Tibial nerve (tissue), 4 donors: ENCODE results near the gene MRPL42. TPM values are rescaled to one million over a fixed set of nuclear protein-coding genes. Genes with fewer than 3 reads are reported as not detected.

ENCODE experiments used
- DNase-seq, 2 donors: peaks; one replicate each; pipeline ENCODE4 v3.0.0-alpha.2; 2019; ENCODE audit warnings: low spot score in 2 of 2
- H3K27ac ChIP-seq, 4 donors: fragments of 200-600 bp; sonication (generic) in 3 of 4; one replicate each; pipeline ENCODE4 v1.5.1; 2017 to 2019; ENCODE audit warnings: mild to moderate bottlenecking in 1 of 4
- H3K27me3 ChIP-seq, 2 donors: fragments of 200-600 bp; sonication (generic) in 1 of 2; one replicate each; pipeline versions ENCODE4 v1.5.1 to v1.6.0; 2017 to 2019
- H3K36me3 ChIP-seq, 3 donors: fragments of 200-600 bp; sonication (generic); one replicate each; pipeline ENCODE4 v1.5.1; 2018 to 2019
- H3K4me1 ChIP-seq, 4 donors: fragments of 200-600 bp; sonication (generic) in 3 of 4; one replicate each; pipeline ENCODE4 v1.5.1; 2017 to 2019
- H3K4me3 ChIP-seq, 4 donors: fragments of 200-600 bp; sonication (generic) in 3 of 4; one replicate each; pipeline ENCODE4 v1.5.1; 2017 to 2019; ENCODE audit warnings: mild to moderate bottlenecking in 1 of 4, moderate library complexity in 1 of 4
- H3K9me3 ChIP-seq, 4 donors: fragments of 200-600 bp; sonication (generic) in 3 of 4; one replicate each; pipeline ENCODE4 v1.5.1; 2017 to 2019
- EP300 ChIP-seq, 2 donors: sonication (generic); formaldehyde crosslinking; IDR thresholded peaks; one replicate each; pipeline ENCODE4 v1.6.1; 2017; ENCODE audit warnings: antibody characterized with exemption in 2 of 2, mild to moderate bottlenecking in 1 of 2
- POLR2A ChIP-seq, 2 donors: fragments of 450-650 bp; IDR thresholded peaks; one replicate each; pipeline ENCODE4 v1.6.1; 2017; ENCODE audit warnings: antibody characterized with exemption in 2 of 2, mild to moderate bottlenecking in 2 of 2, moderate library complexity in 2 of 2
- WGBS, 2 donors: methylation state at CpG; one replicate each; pipeline ENCODE4 v1.1.5; 2018; 5-methylcytosine and 5-hydroxymethylcytosine counted together
- total RNA-seq, 4 donors: library from RNA; depleted of rRNA; stranded (reverse); fragments of >200 nt; gene quantifications; one replicate each; pipeline ENCODE4 v1.1.0, GENCODE V29; 2016
- TF ChIP-seq, protein P1 (sequence below), 5 experiments: fragments of 200-600 bp in 3 of 5; fragments of 450-650 bp in 2 of 5; sonication (generic) in 3 of 5; IDR thresholded peaks; one replicate each; pipeline ENCODE4 v1.5.1; 2016 to 2019; ENCODE audit warnings: antibody characterized with exemption in 5 of 5, mild to moderate bottlenecking in 3 of 5, moderate library complexity in 2 of 5

The MRPL42 gene
- total RNA-seq, 4 donors from 2014 or later = 19.7 to 27.3 (median 22.8) TPM

DNA sequence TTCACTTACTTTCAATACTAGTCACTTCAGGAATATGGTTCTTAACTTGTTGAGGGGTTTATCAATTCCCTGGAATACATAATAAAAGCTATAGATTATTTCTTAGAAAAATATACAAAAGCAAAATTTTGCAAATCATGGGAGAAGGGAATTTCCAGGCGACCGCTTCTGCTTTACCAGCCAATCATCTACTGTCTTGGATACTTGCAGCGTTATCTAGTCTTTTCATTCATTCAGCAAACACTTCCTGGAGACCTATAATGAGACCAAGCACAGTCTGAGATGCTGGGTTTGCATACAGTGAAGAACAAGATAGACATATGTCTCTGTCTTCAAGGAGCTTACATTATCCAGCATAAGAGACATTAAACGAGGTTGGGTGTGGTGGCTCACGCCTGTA, 1.5 kb upstream of the MRPL42 start:
- 93 to 96% methylated on average over 5 of the region's 5 CpGs for WGBS, 2 donors
- Histone ChIP-seq H3K27me3 (no peaks in the 10 kb centered on the region), H3K9me3 (no peaks in the 10 kb centered on the region), H3K27ac (no peak overlapping the region), H3K4me3 (no peak overlapping the region), H3K4me1 (peaks cover 0 to 30% (median 13%) of the 10 kb centered on the region in 4 donors), H3K36me3 (peaks cover 0 to 5% (median 0%) of the 10 kb centered on the region in 3 donors)
- TF ChIP-seq, protein P1, sequence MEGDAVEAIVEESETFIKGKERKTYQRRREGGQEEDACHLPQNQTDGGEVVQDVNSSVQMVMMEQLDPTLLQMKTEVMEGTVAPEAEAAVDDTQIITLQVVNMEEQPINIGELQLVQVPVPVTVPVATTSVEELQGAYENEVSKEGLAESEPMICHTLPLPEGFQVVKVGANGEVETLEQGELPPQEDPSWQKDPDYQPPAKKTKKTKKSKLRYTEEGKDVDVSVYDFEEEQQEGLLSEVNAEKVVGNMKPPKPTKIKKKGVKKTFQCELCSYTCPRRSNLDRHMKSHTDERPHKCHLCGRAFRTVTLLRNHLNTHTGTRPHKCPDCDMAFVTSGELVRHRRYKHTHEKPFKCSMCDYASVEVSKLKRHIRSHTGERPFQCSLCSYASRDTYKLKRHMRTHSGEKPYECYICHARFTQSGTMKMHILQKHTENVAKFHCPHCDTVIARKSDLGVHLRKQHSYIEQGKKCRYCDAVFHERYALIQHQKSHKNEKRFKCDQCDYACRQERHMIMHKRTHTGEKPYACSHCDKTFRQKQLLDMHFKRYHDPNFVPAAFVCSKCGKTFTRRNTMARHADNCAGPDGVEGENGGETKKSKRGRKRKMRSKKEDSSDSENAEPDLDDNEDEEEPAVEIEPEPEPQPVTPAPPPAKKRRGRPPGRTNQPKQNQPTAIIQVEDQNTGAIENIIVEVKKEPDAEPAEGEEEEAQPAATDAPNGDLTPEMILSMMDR (IDR thresholded peaks at IDR 0.05) = no peak
- TF ChIP-seq EP300 (IDR thresholded peaks at IDR 0.05) (no peak), POLR2A (IDR thresholded peaks at IDR 0.05) (no peak)
- no peak for DNase-seq

DNA sequence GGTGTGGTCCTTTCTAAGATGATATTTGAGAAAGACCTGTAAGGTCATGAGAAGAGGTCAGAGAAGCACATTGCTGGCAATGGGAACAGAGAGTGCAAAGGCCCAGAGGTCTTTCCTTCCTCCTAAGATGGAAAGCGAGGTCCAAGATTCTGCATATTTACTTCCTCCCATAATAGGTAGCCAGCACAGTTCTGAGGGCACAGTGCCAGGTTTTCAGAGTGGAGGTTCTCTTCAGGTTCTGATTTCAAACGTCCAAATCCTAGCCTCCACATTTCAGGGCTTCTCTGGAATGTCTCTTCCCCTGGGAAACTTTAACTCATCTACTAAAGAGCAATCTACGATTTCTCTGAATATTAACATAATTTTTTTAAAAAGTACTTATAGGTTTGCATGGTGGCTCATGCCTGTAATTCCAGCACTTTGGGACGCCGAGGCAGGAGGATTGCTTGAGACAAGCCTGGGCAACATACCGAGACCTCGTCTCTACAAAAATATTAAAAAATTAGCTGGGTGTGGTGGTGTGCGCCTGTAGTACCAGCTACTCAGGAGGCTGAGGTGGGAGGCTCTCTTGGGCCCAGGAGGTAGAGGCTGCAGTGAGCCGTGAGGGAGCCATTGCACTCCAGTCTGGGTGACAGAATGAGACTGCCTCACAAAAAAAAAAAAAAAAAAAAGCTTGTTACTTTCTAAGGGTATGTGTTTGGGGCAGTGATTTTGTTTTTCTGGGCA, 526 bp upstream of the MRPL42 start:
- whole genome bisulfite sequencing, 2 donors = 88 to 89% methylated on average over 9 of the region's 9 CpGs
- peak overlapping the region in 2 of 4 donors; percentile 88 to 96 for H3K27ac ChIP-seq
- no peaks in the 10 kb centered on the region for H3K9me3 ChIP-seq
- no peak for DNase-seq
- no peaks in the 10 kb centered on the region for H3K27me3 ChIP-seq
- H3K36me3 ChIP-seq = peaks cover 0 to 10% (median 0%) of the 10 kb centered on the region in 3 donors
- TF ChIP-seq, protein P1 (IDR thresholded peaks at IDR 0.05) = no peak
- TF ChIP-seq POLR2A (IDR thresholded peaks at IDR 0.05) = no peak
- H3K4me3 ChIP-seq = peak overlapping the region in 2 of 4 donors; percentile 67 to 68
- peaks cover 0 to 35% (median 13%) of the 10 kb centered on the region in 4 donors for H3K4me1 ChIP-seq

DNA sequence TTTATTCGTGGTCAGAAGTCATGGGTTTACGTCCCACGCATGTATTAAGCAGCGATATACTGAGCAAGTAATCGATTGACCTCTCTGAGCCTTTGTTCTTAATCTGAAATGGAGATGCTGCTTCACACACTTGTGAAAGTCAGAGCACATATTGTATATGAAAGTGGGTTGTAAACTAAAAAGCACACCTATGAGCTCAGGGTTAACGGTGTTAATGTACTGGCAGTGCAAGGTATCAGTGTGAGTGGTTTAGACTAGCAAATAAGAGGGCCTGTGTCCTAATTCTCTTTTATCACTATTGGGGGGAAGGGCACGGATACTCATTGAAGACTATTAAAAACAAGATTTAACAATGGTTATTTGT, 676 bp downstream of the MRPL42 start:
- Histone ChIP-seq H3K4me3 (peak overlapping the region; percentile 50 to 95 (median 68)), H3K4me1 (peaks cover 0 to 44% (median 13%) of the 10 kb centered on the region in 4 donors), H3K27ac (peak overlapping the region in 3 of 4 donors; percentile 76 to 96 (median 88)), H3K9me3 (no peaks in the 10 kb centered on the region), H3K27me3 (no peaks in the 10 kb centered on the region), H3K36me3 (peaks cover 0 to 18% (median 0%) of the 10 kb centered on the region in 3 donors)
- TF ChIP-seq EP300 (IDR thresholded peaks at IDR 0.05) (no peak), POLR2A (IDR thresholded peaks at IDR 0.05) (no peak)
- TF ChIP-seq, protein P1 (IDR thresholded peaks at IDR 0.05) = no peak
- 3 to 5% methylated on average over 7 of the region's 7 CpGs for WGBS, 2 donors
- no peak for DNase-seq

DNA sequence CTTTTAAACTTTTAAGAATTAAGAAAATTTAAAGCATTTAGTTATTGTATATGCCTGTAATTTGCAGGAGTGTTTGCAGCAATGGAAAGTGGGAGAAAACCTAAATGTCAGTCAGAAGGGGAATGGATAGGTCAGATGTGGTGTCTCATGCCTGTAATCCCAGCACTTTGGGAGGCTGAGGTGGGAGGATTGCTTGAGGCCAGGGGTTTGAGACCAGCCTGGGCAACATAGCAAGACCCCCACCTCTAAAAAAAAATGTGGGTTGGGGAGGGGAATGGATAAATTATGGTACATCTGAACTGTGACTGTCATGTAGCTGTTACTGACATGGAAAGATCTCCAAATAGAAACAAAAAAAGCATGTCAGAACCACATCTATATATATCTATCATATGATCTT, 2.1 kb downstream of the MRPL42 start:
- peaks cover 0 to 31% (median 1%) of the 10 kb centered on the region in 3 donors for H3K36me3 ChIP-seq
- H3K4me1 ChIP-seq = peaks cover 0 to 44% (median 13%) of the 10 kb centered on the region in 4 donors
- H3K9me3 ChIP-seq = no peaks in the 10 kb centered on the region
- H3K4me3 ChIP-seq = no peak overlapping the region
- H3K27ac ChIP-seq = no peak overlapping the region
- TF ChIP-seq, protein P1 (IDR thresholded peaks at IDR 0.05) = no peak
- no peak for TF ChIP-seq POLR2A (IDR thresholded peaks at IDR 0.05)
- no peak for TF ChIP-seq EP300 (IDR thresholded peaks at IDR 0.05)
- H3K27me3 ChIP-seq = no peaks in the 10 kb centered on the region
- no peak for DNase-seq

DNA sequence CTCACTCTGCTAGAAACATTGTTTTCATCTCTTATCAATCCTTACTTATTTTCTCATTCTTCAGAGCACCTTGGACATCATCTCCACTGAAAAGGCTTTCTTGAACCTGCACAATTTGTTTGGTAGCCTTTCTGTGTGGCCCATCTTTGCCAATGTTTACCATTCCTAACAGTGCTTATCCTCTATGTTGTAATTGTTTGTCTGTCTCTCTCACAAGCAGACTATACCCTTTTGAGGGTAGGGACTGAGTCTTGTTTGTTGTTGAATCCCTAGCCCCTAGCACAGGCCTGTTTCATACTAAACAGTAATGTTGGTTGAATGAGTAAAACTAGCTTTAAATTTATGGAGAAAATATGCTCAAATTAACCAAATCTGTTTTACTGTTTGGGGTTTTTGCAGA, 9.2 kb downstream of the MRPL42 start:
- Histone ChIP-seq H3K27me3 (no peaks in the 10 kb centered on the region), H3K4me3 (no peak overlapping the region), H3K27ac (no peak overlapping the region), H3K9me3 (no peaks in the 10 kb centered on the region), H3K36me3 (peaks cover 0 to 87% (median 19%) of the 10 kb centered on the region in 3 donors), H3K4me1 (peaks cover 0 to 9% (median 0%) of the 10 kb centered on the region in 4 donors)
- DNase-seq = no peak
- no peak for TF ChIP-seq EP300 (IDR thresholded peaks at IDR 0.05)
- TF ChIP-seq, protein P1 (IDR thresholded peaks at IDR 0.05) = no peak
- TF ChIP-seq POLR2A (IDR thresholded peaks at IDR 0.05) = no peak
